Central memory CD4-positive, alpha-beta T cell (primary cell): ENCODE results near the gene TRIM36.

Source experiments
- DNase-seq: peaks from one replicate; pipeline ENCODE4 v3.0.0; 2022

TRIM36 gene

DNA sequence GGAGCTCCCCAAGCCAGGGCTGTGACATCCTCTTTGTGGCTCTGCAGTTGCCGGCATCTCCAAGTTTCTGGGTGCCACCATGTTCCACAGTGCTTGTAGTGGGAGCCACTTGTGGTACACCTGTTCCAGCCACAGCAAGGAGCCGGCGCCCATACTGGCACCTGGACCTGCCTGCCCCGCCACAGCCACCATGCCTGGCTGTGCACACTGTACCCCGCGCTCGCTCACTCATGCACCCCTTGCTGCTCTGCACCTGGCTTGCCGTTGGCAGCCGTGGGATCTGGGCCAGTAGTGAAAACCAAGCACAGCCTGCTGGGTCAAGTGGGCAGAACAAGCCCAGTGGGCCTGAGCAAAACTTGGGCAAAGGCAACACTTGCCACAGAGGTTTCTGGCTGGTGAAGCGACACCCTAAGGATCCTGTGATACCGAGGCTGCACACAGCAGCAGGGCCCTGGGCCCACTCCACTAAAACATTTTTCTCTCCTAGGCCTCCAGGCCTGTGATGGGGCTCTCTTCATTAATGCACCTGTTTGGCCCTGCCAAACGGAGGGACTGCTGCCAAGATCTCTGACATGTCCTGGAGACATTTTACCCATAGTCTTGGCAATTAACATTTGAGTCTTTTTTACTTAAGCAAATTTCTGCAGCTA, 2.8 kb downstream of the TRIM36 start:
- no peak for DNase-seq

- DNase-seq, result no peak
Measured at GRCh38 chr5:115165790-115166189, 3.9 kb downstream of the TRIM36 start.

DNA sequence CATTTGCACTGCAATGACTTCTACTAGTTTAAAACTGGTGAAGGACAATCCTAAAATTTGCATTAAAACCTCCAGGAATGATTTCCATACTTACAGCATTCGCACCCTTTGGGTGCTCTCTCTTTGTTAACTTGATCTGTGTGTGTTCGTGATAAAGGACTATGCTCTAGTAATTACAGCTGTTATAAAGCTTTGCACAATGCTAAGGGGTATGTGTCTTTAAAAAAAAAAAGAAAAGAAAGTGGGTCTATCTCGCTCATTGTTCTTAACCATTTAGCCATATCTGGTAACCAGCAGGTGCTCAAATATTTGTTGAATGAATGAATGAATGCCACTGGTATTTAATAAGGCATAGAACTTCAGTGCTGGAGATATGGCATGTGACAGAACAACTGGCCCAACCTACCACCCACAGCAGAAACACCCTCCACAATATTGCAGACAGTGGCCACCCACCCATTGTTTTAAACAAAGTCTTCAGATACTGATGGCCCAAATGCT, 8.7 kb downstream of the TRIM36 start:
- no peak for DNase-seq

- DNase-seq, result no peak
Measured at GRCh38 chr5:115151208-115151805, 18.4 kb downstream of the TRIM36 start.

DNA sequence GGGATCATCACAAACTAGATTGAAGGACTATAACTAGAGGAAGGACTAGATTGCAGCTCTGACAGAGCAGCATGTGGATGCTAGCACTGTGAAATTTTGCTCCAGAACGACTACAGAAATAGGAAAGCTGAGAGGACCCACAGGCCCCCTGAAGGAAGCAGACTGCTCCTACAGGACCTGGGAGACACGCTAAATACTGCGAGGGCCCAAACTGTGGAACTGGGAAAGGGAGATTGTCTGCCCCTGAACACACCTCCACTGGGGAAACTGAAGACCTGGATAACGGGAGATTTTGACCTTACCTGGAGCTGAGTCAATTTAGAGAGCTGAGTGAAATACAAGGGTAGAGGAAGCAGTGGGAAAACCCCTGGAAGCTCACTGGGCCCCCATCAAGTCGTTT, 19.2 kb downstream of the TRIM36 start:
- no peak for DNase-seq

GRCh38 chr5:115147052-115147451, 22.7 kb downstream of the TRIM36 start:
- no peak for DNase-seq

GRCh38 chr5:115136294-115136693, 33.4 kb downstream of the TRIM36 start:
- no peak for DNase-seq

DNA sequence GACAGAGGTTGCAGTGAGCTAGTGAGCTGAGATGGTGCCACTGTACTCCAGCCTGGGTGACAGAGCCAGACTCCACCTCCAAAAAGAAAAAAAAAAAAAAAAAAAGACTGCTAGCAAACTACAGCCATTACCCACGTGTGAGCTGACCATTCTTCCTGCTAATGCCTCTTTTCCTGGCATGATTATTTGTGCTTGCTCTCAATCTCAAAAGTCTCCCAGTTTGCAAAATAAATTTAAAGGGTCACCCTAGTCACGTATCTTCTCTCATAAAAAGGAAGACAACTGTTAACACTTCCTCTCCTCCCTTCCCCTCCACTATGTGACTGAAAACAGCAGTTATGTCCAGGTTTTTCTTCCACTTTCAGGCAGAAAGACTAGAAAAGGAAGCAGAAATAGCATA, 37.2 kb downstream of the TRIM36 start:
- no peak for DNase-seq

- DNase-seq, result no peak
Measured at GRCh38 chr5:115126303-115126702, 43.4 kb downstream of the TRIM36 start.

- no peak for DNase-seq
Measured at GRCh38 chr5:115124741-115125140, 45.0 kb downstream of the TRIM36 start.

DNA sequence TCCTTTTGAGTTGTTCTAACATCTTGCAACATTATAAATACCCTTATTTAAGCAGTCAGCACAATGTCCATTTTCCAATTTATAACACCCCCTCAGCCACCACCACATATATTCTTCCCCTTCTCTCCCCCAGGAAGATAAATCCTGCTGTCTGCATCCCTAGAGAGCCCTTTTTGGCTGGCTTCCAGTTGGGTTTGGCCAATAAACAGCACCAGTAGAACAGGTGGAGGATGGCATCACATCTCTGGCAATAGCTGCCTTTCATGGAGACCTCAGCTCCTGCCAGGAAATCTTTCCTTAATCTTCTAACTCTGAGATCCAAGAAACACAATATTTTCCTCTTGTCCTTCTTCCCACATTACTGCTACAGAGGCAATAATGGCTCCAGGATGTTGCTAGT, 53.7 kb downstream of the TRIM36 start:
- DNase-seq, result no peak

- DNase-seq, result no peak
Measured at GRCh38 chr5:115109840-115110239, 59.9 kb downstream of the TRIM36 start.

DNA sequence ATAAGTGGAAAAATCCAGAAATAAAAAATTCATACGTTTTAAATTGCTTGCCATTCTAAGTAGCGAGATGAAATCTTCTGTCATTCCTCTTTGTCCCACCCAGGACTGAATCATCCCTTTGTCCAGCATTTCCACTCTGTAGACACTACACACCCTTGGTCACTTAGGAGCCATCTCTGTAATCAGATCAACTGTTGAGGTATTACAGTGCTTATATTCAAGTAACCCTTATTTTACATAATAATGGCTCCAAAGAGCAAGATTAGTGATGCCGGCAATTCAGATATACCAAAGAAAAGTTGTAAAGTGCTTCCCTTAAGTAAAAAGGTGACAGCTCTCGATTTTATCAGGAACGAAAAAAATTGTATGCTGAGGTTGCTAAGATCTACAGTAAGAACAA, 60.4 kb downstream of the TRIM36 start:
- no peak for DNase-seq

GRCh38 chr5:115100319-115100955, 69.3 kb downstream of the TRIM36 start:
- no peak for DNase-seq

GRCh38 chr5:115098041-115098702, 71.5 kb downstream of the TRIM36 start:
- DNase-seq, result peak; percentile 6

GRCh38 chr5:115097236-115097635, 72.5 kb downstream of the TRIM36 start:
- no peak for DNase-seq

DNA sequence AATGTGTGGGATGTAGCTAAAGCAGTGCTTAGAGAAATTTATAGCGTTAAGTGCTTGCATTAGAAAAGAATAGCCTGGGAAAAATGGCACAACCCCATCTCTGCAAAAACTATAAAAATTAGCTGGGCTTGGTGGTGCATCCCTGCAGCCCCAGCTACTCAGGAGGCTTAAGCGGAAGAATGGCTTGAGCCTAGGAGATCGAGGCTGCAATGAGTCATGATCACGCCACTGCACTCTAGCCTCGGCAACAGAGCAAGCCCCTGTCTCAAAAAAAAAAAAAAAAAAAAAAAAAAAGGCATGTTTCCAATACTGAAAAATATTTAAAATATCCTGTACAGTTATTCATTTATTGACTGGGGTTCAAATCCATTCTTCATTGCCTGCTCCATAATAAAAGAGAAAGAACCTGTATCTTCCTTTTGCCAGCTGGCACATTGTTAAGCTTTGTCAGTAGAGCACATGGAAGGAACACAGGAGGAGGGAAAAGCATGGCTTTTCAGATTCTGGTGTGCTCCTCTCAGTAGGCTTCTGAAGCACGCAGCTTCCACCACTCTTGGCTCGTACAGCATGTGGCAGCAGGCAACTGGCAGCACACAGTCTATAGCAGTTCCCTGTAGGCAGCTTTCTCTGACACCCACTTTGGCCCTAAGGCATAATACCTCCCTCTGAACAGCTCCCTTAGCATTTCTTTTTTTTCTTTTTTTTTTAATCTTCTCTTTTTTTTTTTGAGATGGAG, 73.5 kb downstream of the TRIM36 start:
- DNase-seq, result no peak

GRCh38 chr5:115087951-115088350, 81.8 kb downstream of the TRIM36 start:
- no peak for DNase-seq

DNA sequence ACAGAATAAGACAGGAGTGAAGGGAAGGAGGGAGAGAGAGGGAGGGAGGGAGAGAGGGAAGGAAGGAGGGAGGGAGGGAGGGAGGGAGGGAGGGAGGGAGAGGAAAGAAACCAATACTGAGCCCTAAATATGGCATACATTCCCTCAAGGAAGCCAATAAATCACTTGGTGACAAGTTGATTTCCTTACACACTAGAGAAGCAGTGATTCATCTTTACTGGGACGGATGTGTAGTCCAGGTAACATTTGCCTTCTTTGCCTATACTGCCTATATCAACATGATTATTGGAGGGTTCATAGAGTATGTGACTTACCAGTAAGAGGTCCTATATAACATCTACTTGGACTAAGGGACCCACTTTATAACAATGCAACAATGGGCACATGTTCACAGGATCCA, 83.2 kb downstream of the TRIM36 start:
- no peak for DNase-seq

DNA sequence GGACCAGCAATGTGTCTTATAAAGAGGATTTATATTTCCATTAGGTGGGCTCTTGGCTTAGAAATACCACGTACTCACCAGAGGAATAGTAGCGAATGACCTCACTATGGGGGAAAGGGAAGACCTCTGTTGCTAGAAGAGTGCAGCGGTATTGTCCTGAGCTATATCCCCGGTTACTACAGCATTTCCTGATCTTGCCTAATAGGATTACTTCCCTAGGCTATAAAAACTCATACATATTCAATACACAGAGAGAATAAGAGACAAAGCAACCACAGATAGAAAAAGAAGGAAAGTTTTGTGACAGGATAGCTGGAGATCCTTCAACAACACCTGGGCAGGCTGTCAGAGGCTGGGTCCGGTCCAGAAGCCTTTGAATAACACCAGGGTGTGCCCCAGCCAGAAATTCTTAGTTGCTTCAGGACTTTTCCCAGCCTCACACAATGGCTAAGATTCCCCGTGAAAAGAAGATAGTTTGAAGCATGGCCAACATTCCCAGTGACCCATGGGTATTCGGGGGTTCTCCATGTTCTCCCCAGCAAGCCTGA, 85.4 kb downstream of the TRIM36 start:
- no peak for DNase-seq

DNA sequence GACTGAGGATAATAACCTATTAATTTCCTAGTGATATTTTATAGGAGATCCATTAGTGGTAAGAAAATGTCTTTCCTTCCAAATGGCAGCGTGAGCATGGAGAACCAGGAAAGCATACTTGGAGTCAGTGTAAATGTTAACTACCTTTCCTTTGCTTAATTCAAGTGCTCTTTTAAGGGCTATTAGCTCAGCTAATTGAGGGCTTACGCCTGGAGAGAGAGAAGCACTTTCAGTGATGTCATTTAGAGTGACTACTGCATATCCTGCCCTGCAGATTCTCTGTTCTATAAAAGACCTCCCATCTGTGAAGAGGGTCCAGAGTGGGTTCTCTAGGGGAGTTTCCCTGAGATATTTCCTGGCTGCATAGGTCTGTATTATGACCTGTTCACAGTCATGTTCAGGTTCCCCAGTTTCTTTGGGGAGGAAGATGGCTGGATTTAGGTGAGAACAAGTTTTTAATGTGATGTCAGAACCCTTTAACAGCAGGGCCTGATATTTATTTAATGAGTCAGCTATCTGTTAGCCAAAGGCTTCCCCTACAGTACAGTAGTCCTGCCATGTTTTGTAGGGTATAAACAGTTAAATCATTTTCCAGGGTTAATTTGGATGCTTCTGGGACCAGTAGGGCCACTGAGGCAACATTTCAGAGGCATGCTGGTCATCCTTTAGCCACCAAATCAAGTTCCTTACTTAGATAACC, 89.6 kb downstream of the TRIM36 start:
- DNase-seq, result no peak
